GM20000 (cell line): Measurements from ENCODE around the gene SYT15.
"Not testable (repeated sequence)": the region's sequence is repeated elsewhere in the genome, so short reads cannot be mapped to it uniquely, and the experiment has no call there.

Experiments
- DNase-seq: peaks from one replicate; pipeline ENCODE4 v3.0.0; 2012; ENCODE audit warnings: low spot score
- TF ChIP-seq, protein P1 (sequence below): IDR thresholded peaks from 2 replicates; pipeline ENCODE4 v1.5.1; 2012; ENCODE audit warnings: mild to moderate bottlenecking, control low read depth; ENCODE audit errors: extremely low read depth, missing control alignments

The SYT15 gene

DNA sequence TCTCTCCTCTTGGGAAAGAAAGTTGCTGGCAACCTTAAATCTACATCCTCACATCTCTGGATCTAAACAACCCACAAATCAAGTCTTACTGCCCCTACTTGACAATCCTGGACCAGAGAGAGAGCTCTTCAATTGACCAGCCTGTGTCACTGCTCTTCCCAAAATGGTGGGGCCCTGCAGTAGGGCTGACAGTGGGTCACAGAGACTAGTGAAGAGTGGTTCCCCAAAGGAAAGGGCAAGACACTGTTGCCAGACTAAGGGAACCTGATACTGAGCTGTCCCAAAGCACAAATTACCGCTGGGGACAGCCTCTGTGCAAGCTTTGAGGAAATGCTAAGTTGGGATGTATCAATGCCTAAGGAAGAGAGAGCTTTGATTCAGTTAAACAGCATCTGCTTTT lies 18.0 kb upstream of the SYT15 start:
- TF ChIP-seq, protein P1, sequence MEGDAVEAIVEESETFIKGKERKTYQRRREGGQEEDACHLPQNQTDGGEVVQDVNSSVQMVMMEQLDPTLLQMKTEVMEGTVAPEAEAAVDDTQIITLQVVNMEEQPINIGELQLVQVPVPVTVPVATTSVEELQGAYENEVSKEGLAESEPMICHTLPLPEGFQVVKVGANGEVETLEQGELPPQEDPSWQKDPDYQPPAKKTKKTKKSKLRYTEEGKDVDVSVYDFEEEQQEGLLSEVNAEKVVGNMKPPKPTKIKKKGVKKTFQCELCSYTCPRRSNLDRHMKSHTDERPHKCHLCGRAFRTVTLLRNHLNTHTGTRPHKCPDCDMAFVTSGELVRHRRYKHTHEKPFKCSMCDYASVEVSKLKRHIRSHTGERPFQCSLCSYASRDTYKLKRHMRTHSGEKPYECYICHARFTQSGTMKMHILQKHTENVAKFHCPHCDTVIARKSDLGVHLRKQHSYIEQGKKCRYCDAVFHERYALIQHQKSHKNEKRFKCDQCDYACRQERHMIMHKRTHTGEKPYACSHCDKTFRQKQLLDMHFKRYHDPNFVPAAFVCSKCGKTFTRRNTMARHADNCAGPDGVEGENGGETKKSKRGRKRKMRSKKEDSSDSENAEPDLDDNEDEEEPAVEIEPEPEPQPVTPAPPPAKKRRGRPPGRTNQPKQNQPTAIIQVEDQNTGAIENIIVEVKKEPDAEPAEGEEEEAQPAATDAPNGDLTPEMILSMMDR = no peak
- DNase-seq = no peak

DNA sequence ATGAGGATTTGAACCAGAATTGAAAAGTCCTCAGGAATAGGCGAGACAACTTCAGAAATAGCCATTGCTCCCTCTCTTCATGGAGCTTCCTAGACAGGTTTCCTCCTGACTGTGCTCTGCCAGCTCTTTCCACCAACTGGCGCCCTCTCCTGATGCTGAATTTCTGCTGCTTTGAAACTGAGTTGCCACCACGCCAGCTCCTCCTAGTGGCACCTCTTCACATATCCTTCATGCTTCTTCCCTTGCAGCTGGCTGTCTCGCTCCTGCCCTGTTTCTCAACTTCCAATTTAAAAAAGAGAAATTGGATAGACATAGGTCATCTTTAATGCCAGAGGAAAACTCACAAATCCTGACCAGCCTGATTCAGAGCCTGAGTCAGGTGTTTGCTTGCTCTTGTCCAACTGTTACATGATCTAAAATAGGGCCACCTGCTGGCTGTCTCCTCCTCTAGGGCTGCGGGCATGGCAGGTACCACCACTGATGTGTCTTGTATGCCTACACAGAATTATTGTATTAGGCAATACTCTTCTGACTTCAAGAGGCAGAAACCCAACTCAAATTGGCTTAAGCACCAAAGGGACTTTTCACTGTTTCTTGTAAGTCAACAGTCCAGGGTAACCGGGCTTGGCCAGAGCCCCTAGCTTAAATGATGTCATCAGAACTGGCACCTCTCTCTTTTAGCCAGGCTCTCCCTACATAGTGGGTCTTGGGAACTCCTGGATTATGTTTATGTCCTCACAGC lies 13.2 kb upstream of the SYT15 start:
- DNase-seq = not testable (repeated sequence)
- TF ChIP-seq, protein P1 = peak; percentile 58

DNA sequence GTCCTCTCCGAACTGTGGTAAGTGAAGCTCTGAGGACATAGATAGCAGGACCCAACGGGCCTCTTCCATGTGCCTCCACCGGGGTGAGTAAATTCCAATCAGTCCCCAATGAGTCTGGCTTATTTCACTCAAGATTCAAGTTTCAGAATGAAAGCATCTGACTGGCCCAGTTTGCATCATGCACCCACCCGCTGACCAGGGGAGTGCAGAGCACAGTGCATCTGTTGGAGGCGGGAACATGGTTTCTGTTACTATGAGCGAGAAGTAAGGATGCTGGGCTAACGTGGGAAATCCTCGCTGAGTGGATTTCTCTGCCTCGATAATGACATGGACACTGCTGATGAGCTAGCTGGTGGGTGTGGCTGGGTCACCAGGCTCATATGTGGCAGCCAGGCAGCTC lies 11.8 kb upstream of the SYT15 start:
- DNase-seq = not testable (repeated sequence)

DNA sequence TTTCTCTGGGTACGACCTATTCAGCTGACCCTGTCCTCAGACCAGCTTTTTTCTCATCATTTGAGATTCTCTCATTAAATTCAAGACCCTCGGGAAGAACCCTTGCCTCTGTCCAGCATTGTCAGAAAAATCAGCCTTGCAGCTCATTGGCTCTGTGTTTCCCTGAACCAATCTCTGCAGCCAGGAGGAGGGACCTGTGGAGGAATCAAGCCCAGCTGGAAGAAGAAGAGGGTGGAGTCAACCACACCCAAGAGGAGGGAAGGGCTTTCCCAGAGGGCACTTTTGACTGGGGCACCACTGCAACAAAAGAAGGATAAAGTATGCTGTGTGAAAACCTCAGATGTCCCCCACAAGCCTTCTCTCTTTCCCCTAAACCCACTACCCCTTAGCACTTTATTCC lies 8.3 kb upstream of the SYT15 start:
- DNase-seq = not testable (repeated sequence)

DNA sequence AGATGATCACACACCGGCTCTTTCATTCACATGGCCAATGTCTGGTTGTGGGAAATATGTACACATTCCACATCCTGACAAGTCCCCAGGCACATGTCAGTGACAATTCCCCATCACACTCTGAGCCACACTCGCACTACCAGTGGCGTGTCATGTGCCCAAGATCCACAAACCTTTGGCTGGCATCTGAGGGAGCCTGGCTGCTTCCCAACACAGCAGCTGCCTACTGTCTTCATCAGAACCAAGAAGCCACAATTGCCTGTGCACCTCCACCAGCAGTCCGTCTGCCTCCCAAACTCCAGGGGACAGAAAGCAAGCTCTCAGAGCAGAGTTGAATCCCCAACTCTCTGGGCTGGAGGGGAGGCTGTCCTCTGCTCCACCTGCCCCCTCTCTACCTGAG lies 6.2 kb upstream of the SYT15 start:
- not testable (repeated sequence) for DNase-seq

DNA sequence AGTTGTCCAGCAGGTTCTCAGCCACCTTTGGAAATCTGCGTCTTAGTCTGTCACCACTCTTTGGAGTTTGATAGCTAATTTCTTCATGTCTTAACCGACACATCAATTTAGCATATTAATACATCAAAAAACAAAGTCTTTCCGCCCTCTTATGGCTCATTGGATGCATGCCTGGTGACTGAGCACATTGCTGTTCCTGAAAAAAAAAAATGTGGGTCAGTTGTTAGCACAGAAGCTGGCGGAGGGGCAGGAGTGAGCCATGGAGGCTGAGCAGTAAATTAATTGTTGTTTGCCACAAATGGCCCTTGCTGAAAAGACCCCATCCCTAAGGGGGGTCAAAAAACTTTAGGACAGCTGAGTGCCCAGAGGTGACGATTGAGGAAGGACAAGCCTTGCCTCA lies 5.6 kb upstream of the SYT15 start:
- not testable (repeated sequence) for DNase-seq

DNA sequence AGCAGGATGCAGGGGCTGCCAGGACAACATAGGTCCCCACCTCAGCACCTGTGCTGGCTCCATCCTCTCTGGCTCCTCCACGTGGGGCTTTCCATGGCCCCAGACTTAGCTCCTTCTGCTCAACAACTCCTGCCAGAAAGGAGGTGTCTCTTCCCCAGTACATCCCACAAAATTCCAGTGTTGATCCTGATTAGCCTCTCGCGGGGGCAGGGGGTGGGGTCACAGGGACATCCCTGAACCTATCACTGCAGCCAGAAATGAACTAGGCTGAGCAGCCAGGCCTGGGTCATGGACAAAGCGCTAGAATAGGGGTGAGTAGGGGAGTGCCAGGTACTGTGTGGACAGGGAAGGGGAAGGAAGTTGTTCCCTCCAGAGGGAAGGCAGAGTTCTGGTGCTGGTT lies 5.0 kb upstream of the SYT15 start:
- not testable (repeated sequence) for DNase-seq

DNA sequence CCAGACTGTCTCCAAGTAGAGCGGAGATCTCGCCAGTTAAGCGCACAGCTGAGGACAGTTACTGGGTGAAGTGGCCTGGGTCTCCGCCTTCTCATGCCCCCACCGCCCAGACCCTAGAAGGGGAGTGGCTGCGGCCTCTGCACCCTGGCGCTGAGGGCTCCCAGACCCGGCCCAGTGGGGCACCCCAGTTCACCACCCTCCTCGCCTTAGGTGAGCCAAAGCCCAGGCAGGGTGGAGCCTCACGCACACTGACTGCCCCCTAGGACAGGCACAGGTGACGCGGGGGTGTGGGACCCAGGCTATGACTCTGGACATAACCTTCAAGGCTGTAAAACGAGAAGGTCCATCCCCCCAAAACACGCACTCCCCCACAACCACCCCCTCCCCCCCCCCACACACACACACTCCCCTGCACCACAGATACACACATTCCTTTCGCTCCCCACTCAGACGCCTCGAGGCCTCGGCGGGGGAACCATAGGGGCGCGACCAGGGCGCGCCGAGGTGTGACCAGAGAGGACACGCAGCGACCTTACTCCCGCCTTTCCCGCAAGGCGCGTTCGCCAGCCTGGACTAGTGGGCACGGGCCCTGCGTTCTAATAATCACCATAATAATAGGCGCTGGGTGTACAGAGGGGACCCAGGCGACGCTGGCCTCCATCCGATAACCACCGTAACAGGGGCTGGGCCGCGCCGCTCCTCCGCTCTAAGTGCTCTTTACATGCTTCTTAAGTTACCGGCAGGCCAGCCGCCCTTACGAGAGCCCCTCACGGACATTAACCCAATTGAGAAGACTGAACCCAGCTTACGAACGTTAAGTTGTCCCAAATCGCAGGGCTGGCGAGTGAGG lies 1.1 kb upstream of the SYT15 start:
- DNase-seq = not testable (repeated sequence)

DNA sequence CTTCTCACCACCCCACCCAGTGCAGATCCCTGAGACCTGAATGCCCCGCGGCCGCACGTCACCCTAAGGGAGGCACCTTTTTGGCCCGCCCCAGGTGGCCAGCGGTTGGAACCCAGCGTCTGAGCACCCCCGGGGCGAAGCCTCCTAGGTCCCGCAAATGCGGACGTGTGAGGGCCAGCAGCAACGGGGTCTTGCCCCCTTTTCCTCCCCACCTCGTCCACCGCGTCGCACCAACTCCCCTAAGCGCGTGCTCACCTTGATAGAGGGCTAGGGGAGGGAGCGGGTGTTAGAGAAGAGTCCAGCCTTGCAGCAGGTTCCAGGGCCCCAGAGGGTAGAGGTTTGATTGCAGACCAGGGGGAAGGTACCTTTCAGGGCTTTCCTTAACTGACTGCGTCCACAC lies 450 bp downstream of the SYT15 start:
- DNase-seq = not testable (repeated sequence)

DNA sequence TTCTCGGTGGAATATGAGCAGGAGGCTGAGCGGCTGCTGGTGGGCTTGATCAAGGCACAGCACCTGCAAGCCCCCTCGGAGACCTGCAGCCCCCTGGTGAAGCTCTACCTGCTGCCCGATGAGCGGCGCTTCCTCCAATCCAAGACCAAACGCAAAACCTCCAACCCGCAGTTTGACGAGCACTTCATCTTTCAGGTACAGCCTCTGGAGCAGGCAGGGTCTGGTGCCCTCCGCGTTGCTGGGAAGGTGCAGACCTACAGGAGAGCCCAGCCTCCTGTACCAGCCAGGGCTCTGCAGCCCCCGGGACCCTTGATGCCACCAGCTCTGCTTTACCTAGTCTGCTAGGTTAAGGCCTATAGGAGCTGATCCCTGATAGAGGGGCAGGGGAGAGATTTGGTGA lies 3.1 kb downstream of the SYT15 start:
- DNase-seq = not testable (repeated sequence)

DNA sequence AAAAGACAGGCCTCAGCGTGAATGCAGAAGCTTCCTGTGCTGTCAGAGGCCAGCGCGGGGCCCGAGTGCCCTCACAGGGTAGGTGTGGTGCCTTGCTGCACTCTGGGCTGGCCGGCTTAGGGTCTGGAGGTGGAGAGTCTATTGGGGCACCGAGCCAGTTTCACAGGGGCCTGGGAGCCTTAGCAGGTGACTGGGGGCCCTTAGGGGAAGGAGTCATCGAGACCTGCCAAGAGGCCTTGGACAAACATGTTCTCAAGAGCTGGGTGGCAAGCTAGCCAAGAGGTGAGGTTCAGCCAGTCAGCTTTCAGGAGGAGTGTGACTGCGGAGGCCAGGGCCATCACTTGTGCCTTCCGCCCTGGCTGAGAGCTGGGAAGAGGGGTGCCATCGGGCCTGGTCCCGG lies 3.6 kb downstream of the SYT15 start:
- DNase-seq = not testable (repeated sequence)

DNA sequence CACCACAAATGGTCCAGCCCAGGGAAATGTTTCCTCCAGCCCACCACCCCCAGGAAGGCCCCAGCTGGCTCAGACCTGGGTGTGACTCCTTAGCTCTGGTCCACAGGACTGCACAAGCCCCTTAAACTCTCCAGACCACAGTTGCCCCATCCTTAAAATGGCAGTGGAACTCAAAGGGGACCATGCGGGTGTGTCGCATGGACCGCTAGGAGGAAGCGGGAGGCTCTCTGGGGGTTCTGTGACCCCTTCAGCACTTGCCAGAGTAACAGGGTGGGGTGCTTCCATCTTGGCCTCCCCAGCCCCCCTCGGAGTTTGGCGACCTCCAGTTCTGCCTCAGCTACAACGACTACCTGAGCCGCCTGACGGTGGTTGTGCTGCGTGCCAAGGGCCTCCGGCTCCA lies 5.3 kb downstream of the SYT15 start:
- not testable (repeated sequence) for DNase-seq

DNA sequence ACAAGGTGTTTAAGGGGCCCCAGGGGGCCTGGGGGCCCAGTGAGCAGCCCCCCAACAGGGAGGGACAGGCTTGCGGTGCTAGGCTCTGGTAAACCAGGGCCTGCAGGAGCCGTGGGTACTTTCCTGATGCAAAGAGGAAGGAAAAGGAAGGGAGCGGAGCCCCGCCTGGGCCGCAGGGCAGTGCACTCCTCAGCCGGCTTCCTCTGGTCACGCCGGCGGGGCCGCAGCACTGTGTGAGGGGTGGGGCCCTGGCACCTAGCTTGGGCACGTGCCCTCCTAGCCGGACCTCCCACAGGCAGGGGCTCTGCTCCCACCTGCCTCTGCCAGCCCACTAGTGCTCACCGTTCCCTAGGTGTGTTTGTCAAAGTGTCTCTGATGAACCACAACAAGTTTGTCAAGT lies 6.3 kb downstream of the SYT15 start:
- not testable (repeated sequence) for DNase-seq

DNA sequence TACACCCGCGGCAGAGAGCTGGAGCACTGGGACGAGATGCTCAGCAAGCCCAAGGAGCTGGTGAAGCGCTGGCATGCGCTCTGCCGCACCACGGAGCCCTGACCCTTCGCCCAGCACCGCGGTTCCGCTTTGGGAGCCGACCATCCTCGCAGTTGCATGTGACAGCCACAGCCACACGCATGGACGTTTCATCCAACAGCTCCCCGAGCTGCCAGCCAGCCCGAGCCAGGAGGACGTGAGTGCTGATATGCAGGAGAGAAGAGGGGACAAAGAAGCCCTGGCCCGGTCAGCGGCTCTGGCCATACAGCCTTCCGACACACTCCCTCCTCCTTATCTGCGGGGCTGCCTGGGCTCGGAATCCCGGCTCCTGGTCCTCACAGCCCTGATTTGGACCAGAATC lies 8.6 kb downstream of the SYT15 start:
- not testable (repeated sequence) for DNase-seq

DNA sequence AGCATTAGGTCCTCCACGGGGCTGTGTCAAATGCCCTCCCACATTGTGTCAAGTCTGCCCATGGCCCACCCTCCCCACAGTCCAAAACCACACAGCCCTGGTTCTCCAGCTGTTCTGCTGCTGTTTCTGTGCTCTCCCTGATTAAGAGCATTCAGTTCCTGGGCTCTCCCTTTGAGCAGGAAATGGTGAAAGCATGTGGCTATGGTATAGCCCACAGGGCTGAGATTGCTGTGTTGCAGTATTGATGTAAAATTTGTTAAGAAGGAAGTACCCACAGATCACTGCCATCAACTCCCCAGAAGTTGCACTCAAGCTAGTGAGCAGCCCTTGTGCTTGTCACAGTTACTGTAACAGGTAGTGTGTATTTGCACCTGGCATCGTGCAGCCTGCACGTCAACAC lies 9.3 kb downstream of the SYT15 start:
- not testable (repeated sequence) for DNase-seq

DNA sequence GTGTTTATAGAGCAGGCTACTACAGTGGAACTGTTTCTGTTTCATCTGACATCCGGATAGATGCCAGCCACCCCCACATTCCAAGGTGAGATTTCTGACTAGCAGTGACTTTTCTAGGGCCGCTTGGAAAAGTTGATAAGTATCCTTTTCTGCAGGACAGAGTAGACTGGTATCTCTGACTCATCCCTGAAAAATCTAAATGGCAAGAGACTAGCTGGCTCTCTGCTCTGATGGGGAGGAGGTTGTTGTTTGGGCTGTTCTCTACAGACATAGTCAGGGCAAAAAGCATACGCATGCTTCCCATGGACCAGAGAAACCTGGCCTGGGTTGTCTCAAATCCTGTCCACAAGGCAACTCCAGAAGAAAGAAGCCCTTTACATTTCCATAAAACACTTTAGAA lies 10.7 kb downstream of the SYT15 start:
- DNase-seq = not testable (repeated sequence)

DNA sequence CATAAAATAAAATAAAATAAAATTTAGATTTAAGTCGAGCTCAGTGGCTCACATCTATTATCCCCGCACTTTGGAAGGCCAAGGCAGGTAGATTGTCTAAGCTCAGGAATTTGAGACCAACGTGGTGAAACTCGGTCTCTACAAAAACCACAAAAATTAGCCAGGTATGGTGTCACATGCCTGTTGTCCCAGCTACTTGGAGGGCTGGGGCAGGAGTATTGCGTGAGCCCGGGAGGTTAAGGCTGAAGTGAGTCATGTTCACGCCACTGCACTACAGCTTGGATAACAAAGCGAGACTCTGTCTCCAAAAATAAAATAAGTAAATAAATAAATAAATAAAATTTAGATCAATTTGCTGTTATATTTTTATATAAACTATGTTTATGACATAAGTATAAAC lies 12.1 kb downstream of the SYT15 start:
- DNase-seq = not testable (repeated sequence)

DNA sequence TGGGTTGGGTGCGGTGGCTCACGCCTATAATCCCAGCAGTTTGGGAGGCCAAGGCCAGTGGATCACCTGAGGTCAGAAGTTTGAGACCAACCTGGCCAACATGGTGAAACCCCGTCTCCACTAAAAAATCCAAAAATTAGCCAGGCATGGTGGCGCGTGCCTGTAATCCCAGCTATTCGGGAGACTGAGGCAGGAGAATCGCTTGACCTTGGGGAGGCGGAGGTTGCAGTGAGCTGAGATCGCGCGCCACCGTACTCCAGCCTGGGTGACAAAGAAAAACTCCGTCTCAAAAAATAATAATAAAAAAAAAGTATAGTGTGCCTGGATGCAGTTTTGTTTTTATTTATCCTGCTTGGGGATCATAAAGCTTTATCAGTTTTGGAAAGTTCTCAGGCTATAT lies 14.4 kb downstream of the SYT15 start:
- DNase-seq = not testable (repeated sequence)

DNA sequence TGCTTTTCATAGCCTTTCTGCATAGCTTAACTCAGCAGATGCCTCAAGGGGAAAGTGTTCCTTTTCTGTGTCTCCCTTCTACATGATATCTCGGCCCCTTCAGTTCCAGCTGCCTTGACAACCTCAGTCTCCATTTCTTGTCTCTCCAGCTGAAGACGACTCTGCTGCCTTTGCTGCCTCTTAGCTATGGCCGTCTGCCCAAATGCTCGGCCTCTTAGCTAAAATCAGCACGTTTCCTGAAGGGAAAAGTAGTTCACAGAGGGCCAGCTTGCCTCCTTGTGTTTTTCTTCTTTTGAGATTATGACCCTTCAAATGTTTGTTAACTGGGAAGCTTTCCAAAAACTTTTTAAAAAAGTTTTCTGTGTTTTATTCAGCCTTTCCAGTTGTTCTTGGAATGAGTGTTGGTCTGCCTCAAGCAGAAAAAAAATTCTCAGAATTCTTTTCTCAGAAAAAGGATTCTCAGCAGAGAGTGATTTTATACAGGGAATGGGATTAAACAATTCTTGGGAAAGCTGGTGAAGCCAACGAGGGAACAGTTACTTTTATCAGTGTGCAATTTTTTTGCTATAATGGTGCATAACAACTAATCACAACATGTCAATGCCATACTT lies 15.6 kb downstream of the SYT15 start:
- DNase-seq = not testable (repeated sequence)
